IMR-90 (cell line): ENCODE measurements around the gene PODXL.

Experiments used
- MAFK ChIP-seq: IDR thresholded peaks from 2 replicates; pipeline ENCODE4 v1.6.1; 2012; ENCODE audit warnings: low read depth, low read length, improper control_type of control experiment
- MXI1 ChIP-seq: IDR thresholded peaks from 2 replicates; pipeline ENCODE4 v1.6.1; 2012; ENCODE audit warnings: low read depth, mild to moderate bottlenecking, low read length, moderate library complexity, borderline replicate concordance
- NFE2L2 ChIP-seq: fragments of 150-350 bp; IDR thresholded peaks from 2 replicates; pipeline ENCODE4 v1.6.1; 2016; ENCODE audit warnings: low read depth, mild to moderate bottlenecking, low read length
- POLR2A ChIP-seq: IDR thresholded peaks from 2 replicates; pipeline ENCODE4 v1.6.1; 2012; ENCODE audit warnings: mild to moderate bottlenecking, low read depth, low read length
- RAD21 ChIP-seq: IDR thresholded peaks from 2 replicates; pipeline ENCODE4 v1.6.1; 2012; ENCODE audit warnings: low read length, improper control_type of control experiment
- SMC3 ChIP-seq: fragments of 150-350 bp; IDR thresholded peaks from 2 replicates; pipeline ENCODE4 v1.6.1; 2016; ENCODE audit warnings: low read depth, mild to moderate bottlenecking, antibody characterized with exemption, low read length, moderate library complexity
- TF ChIP-seq, protein P1 (sequence below): conservative IDR thresholded peaks from 2 replicates; pipeline ENCODE4 v1.5.1; 2012; ENCODE audit warnings: mild to moderate bottlenecking, low read depth, low read length, improper control_type of control experiment
- TF ChIP-seq, protein P2 (sequence below): fragments of 150-350 bp; IDR thresholded peaks from 2 replicates; pipeline ENCODE4 v1.6.1; 2017; ENCODE audit warnings: mild to moderate bottlenecking, antibody characterized with exemption, low read length, low read depth

DNA sequence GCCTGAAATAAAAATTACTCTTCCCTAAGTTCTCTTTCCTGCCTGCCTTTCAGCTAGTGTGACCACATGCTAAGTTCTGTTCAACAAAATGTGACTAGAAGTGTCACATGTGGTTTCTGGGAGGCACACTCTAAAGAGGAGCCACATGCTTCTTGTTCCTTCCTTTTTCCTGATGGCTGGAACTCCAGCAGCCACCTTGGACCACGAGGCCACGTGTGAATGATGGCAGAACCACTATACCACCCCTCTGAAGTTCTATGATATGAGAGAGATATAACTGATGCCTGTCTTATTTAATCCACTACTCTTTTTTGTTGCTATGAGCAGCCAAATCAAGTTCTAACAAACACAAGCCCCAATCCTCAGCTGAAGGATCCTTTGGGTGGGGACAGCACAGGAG is 8.1 kb downstream of the PODXL start:
- TF ChIP-seq, protein P1, sequence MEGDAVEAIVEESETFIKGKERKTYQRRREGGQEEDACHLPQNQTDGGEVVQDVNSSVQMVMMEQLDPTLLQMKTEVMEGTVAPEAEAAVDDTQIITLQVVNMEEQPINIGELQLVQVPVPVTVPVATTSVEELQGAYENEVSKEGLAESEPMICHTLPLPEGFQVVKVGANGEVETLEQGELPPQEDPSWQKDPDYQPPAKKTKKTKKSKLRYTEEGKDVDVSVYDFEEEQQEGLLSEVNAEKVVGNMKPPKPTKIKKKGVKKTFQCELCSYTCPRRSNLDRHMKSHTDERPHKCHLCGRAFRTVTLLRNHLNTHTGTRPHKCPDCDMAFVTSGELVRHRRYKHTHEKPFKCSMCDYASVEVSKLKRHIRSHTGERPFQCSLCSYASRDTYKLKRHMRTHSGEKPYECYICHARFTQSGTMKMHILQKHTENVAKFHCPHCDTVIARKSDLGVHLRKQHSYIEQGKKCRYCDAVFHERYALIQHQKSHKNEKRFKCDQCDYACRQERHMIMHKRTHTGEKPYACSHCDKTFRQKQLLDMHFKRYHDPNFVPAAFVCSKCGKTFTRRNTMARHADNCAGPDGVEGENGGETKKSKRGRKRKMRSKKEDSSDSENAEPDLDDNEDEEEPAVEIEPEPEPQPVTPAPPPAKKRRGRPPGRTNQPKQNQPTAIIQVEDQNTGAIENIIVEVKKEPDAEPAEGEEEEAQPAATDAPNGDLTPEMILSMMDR: no peak
- TF ChIP-seq POLR2A (no peak), RAD21 (no peak), SMC3 (no peak), NFE2L2 (no peak), MXI1 (no peak), MAFK (no peak)
- TF ChIP-seq, protein P2, sequence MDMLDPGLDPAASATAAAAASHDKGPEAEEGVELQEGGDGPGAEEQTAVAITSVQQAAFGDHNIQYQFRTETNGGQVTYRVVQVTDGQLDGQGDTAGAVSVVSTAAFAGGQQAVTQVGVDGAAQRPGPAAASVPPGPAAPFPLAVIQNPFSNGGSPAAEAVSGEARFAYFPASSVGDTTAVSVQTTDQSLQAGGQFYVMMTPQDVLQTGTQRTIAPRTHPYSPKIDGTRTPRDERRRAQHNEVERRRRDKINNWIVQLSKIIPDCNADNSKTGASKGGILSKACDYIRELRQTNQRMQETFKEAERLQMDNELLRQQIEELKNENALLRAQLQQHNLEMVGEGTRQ: no peak
